Thyroid gland (tissue), 4 donors: ENCODE measurements around the gene ATXN1.

Source experiments
- POLR2A ChIP-seq, 2 donors: fragments of 450-650 bp; IDR thresholded peaks; one replicate each; pipeline ENCODE4 v1.6.1; 2017; ENCODE audit warnings: antibody characterized with exemption in 2 of 2, mild to moderate bottlenecking in 2 of 2, moderate library complexity in 1 of 2
- TF ChIP-seq, protein P1 (sequence below), 6 experiments: fragments of 200-600 bp in 3 of 6; fragments of 450-650 bp in 3 of 6; sonication (generic) in 3 of 6; IDR thresholded peaks; one replicate each; pipeline ENCODE4 v1.5.1; 2016 to 2019; ENCODE audit warnings: antibody characterized with exemption in 6 of 6, mild to moderate bottlenecking in 2 of 6, inconsistent platforms in 1 of 6, moderate library complexity in 1 of 6

GRCh38 chr6:16741112-16742016 lies 19.9 kb downstream of the ATXN1 start:
- TF ChIP-seq, protein P1, sequence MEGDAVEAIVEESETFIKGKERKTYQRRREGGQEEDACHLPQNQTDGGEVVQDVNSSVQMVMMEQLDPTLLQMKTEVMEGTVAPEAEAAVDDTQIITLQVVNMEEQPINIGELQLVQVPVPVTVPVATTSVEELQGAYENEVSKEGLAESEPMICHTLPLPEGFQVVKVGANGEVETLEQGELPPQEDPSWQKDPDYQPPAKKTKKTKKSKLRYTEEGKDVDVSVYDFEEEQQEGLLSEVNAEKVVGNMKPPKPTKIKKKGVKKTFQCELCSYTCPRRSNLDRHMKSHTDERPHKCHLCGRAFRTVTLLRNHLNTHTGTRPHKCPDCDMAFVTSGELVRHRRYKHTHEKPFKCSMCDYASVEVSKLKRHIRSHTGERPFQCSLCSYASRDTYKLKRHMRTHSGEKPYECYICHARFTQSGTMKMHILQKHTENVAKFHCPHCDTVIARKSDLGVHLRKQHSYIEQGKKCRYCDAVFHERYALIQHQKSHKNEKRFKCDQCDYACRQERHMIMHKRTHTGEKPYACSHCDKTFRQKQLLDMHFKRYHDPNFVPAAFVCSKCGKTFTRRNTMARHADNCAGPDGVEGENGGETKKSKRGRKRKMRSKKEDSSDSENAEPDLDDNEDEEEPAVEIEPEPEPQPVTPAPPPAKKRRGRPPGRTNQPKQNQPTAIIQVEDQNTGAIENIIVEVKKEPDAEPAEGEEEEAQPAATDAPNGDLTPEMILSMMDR (IDR thresholded peaks at IDR 0.05) = no peak
- no peak for TF ChIP-seq POLR2A (IDR thresholded peaks at IDR 0.05)
